Activated CD4-positive, alpha-beta T cell treated with anti-CD3 and anti-CD28 coated beads, Interleukin-2, Interleukin-6, amounts not matched to agents 100 ng/mL and 50 ng/mL, durations not matched to agents 16 hours and 8 hours (primary cell): ENCODE data around the gene NRP2.
A peak's percentile ranks its signal among the peaks of the same experiment; 100 is the strongest.

Experiments used
- DNase-seq: peaks from one replicate; pipeline ENCODE4 v3.0.0-alpha.2; 2020

The NRP2 gene

DNA sequence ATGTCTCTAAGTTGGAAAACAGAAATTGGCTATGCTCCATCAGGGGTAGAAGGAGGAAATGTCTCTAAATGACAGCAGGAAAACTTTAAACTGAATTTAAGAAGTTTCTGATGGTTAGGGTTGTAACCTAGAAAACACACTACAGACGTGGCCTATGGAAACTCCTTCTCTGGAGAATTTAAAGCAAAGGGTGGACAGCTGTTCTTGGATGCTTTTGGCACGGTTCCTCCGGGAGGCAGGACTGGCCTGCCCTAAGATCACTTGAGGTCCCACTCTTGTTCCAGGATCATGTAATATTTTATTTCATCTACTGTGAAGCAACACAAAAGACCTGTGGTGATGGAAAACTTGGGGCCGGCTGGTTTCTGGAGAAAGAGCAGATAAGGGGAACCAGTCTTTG is 77.0 kb downstream of the NRP2 start:
- DNase-seq = no peak

DNA sequence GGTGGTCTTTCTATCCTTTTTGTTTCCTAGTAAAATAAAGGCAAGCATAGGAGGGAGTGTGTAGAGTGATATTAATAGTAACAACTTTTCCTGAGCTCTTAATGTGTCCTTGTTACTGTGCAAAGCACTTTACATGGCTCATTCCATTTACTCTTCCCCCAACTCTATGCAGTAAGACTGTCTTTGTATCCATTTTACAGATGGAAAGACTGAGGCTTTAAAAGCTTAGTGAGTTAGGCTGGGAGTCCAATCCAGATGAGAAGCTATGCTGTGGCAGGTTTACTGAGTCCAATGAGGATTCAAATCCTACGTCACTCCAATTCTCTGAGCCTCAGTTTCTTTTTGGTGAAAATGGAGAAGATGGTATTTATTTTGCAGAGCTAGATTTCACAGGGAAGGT is 77.4 kb downstream of the NRP2 start:
- no peak for DNase-seq

DNA sequence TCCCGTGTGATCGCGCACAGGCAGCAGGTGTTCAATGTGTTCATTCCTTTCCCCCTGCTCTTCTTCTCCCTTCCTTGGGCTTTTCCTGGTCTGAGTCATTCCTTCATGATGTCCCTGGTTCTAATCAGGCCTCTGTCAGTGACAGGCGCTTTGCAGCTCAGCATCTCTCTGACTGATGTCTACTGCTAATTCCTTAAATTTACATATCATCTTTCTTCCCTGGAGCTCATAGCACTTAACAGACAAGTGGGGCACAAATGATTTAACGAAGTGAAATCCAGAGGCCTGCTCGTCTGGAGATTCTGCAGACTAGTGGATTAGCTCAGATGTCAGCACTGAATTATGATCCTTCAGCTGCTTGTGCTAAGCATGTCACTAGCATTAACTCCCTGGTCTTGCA is 77.9 kb downstream of the NRP2 start:
- no peak for DNase-seq

DNA sequence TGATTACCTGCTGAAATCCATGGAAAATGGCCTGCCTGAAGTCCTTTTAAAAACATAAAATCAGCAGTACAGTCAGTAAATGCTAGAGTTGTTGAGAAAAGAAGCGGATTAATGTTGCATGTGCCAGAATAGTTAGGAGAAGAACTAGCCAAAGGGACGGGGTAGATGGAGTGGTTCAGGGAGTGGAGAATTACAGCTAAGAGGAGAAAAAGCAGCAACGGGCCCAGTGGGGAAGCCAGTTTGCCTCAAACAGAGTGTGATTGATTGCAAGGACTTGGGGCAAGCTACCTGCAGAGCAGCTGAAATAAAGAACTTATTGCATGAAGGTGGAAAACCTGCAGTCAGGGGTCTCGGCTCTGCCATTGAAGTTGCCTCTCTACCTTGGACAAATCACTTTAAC is 79.1 kb downstream of the NRP2 start:
- DNase-seq = no peak

DNA sequence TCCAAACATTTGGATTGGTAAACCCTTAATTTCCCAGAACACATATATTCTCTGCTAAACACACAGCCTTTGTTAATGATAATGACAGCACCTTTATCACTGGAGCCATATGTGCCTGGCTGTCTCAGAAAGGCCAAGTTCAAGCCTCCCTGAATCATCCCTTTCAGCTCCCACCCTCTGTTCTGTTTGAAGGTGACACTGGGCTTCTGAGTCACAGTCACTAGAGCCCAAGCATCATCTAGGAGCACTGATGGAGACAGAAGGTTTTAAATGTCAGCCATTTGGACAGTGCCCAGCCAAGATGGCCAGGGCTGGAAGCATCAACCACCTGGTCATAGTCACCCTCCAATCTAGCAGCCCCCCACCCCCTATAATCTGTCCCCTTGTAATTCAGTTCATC is 80.6 kb downstream of the NRP2 start:
- DNase-seq = no peak

DNA sequence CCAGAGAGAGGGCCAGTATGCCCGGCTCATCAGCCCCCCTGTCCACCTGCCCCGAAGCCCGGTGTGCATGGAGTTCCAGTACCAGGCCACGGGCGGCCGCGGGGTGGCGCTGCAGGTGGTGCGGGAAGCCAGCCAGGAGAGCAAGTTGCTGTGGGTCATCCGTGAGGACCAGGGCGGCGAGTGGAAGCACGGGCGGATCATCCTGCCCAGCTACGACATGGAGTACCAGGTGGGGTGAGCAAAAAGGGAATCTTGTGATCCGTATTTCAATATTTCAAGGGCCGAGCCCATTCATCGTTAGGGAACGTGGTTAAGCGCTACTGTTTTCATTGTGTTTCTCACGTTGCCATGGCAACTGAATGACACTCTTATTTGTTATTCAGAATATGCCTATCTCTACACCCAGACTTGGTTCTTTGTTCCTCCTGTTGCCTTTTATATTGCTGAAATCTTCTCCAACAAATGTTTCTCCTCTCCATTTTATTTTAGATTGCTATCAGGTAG is 81.5 kb downstream of the NRP2 start:
- peak; percentile 9 for DNase-seq

DNA sequence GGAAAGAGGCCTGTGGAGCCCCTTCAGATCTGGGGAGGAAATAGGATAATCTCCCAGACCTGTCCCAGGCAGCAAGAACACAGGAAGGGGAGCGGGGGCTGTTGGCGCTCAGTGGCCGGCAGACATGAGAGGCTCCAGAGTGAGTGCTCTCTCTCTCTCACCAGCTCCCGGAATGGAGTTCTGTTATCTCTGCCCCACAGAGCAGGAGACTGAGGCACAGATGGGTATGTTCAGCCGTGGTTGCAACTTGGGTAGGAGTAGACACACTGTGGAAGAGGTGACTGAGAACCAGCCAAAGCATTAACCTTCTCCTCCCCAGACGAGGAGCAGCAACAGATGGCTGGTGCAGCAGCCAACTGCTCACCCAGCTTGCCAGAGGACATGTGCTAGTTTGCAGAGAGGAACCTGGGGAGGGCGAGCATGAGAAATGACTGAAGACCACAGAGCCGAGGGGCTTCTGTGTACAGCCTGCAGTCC is 82.0 kb downstream of the NRP2 start:
- no peak for DNase-seq

DNA sequence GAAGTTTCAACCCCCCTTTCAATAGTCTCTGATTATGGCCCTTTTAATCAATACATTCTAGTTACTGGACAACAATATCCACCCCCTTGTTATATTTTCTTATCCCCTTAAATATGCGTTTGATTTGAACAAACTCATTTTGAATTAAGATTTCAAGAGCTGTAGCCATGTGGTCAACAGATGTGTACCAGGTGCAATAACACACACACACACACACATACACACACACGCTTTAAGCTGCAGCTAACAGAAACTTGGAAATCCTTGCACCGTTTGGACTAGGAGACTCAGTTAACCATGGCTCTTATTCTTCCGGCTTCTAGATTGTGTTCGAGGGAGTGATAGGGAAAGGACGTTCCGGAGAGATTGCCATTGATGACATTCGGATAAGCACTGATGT is 82.8 kb downstream of the NRP2 start:
- DNase-seq = no peak

DNA sequence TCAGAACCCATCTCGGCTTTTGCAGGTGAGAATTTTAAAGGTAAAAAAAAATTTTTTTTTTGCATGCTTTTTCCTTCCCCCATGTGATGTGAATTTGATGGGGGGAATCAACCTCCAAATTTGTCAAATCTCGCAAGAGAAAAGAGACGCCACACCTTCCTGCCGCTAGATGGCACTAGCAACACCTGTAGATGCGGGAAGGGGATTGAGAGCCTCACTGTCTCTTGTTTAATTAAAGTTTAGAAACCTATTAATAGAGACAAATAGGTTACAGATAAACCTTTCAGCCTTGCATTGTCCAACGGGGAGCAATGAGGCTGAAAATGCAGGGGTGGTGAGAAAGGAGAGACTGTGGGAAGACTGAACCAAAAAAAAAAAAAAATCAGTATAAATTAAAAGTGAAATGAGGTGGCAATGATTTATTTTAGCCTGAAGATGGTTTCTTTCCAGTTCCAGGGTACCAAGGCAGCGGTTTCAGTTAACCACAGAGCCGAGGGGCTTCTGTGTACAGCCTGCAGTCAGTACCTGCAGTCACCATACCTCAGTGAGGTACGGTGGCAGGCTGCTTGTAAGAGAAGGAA is 84.6 kb downstream of the NRP2 start:
- peak; percentile 62 for DNase-seq

DNA sequence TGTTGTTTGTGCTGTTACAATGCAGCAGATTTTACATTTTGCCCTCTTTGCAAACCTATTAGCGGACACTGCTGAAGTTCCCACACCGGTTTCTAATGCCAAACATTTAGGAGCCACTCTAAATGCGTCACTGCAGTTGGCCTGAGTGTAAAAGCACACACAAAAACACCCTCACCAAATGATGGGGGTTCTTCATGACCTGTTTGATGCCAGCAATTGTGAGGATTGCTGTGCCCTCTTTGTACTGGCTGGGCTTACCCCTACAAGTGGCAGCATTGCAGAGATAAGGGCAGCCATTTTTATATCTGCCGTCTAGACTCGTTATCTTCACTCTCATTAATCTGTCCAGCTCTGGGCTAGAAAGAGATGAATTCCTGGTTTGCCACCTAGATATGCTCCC is 85.3 kb downstream of the NRP2 start:
- DNase-seq = no peak

DNA sequence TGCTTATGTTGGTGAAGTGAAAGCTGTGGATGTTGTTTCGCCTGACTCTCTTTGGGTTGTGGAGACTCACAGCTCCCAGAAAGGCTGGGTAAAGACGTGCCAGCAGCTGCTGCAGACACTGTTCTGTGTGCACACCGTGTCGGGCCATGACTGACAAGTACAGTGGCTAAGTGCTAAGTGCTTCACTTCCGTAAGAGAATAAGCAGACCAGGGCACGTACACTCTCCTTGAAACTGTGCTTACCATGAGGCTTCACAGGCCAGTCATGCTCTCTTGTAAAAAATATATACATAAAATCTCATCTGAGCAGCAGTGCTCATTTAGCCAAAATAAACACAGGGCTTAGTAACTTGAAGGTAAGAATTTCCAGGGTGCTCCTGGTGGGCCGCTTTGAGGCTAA is 86.0 kb downstream of the NRP2 start:
- DNase-seq = no peak

DNA sequence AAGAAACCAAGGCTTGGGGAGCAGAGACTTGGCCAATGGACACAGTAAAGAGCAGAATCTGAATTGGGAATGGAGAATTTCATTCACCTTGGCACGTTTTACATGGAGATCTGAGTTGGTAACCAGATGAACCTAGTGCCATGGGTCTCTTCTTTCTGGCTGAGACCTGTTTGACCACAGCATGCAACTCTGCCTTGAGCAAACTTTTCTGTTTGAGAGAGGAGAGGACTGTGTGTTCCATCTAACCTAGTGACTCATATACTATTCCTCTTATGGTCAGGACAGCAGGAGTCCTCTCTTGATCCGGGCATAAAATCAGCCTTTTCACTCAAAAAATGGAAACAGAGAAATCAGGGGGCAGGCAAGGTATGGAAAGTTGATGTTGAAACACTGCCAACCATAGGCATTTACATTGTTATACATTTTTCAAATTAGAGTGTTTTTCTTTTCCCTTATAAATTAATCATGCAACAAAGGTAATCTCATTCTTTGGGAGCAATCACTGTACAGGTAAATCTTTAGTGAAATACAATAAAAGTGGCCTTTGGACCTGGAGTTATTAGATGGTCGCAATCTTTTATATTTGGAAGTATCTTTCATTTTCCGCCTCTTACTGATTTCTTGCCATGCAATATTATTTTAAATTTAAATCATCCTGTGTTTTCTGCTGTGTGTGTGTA is 86.7 kb downstream of the NRP2 start:
- no peak for DNase-seq

DNA sequence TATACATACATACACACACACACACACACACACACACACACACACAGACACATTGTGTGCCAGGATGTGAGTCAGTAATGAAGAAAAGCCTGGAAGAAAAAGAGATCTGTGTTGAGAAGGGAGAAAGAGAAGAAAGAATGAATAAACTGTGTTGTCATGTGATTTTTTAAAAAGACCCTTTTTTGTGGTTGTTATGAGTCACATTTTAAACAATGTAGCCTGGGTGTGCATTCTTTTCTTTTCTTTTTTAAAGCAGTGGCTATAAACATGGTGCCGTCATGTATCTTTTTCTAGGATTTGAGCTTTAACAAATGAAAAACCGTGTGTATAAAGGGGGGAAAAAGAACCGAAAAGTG is 87.2 kb downstream of the NRP2 start:
- no peak for DNase-seq

DNA sequence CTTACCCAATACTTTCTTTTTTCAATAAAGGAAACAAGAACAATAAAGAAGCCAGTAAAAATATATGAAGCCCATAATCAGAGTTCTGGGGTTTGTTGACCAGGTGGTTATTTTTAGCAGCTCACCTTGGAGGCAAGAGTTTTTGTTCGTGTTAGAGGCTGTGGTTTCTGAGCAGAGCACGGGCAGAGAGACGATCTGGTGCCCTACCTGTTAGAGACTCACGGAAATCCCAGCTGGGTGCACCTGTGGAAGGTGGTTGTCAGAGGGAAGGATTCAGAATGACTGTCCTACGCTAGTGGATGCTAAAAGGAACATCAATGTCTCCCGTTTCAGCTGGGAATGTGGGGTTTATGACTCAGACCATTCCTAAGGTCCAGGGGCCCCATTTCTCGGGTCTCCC is 87.6 kb downstream of the NRP2 start:
- DNase-seq = no peak

DNA sequence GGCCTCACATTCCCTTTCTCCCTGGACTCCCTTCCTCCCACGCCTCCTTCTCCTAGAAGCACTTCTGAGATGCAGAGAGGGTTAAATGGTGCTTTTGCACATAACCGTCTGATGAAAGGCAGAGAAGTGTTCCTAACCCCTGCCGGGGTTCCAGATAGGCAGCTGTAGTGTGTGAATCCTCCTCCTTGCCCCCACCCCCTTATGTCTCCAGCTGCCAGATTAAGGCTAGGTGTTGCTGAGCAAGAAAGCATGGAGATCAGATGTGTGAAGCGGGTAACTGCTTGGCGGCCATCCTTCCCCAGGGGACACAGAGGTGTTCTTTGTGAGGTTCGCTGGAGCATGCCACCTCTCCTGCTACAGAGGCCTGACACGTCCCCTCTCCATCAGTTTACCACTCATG is 88.3 kb downstream of the NRP2 start:
- DNase-seq = no peak

DNA sequence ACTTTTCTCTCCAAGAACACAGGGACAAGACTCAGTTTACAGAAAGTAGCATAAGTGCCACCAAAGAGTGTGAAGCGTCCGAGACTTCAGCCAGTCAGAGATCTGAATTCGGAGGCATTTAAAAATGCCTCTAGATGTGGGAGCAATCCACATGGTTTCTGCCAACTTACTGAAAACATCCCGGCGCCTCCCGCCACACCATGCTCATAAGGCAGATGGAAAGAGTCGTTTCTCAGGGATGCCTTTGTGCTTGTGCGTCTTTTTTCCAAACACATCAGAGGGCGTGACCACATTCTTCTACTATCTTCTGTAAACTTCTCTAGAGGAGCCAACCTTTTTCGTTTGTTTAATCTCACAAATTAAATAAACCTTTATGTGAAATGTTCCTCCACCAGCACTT is 88.7 kb downstream of the NRP2 start:
- no peak for DNase-seq

DNA sequence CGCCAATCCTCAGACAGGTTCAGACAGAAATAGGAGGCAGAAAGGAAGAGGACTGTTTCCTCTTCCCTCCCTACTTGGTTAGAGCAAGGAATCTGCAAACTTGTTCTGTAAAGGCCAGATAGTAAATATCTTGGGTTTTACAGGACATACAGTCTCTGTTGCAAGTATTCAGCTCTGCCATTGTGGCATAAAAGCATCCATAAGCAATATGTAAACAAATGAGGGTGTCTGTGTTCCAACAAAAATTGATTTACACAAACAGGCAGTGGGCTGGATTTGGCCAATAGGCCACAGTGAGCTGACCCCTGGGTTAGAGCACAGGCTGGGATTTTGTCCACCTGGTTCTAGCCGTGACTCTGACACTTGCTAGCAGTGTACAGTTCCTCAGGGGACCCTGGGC is 89.4 kb downstream of the NRP2 start:
- no peak for DNase-seq

DNA sequence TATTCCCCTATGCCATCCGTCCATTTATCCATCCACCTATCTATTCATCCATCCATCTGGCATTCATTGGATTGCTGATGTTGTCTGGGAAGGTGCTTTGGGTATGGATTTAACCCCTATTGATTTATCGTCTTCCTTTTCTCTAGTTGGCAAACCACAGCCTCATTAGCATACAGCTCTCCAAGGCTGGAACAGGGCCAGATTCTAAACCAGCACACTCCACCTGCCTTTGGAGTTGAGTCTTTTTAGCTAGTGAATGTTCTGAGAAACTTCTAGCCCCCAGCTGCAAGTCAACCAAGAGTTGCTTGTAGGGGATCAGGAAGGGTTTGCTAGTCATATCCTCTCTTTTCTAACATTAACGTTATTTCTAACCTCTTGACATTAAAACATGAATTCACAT is 90.7 kb downstream of the NRP2 start:
- DNase-seq = no peak

DNA sequence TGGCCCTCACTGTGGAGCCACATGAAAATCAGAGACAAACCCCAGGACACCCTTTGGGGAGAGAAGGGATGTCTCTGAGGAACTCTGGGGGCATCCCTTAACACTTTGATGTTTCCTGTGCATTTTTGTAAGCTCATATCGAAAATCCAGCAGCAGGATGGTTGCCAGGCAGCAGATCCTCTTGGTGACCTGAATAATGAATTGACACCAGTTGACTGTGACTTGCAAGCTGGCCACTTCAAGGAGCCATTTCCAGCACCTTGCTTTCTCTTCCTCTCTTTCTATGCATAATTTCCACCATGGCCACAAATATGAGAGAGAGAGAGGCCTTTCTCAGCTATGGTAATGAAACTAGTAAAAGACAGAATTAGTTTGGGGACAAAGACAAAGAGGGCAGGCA is 91.7 kb downstream of the NRP2 start:
- no peak for DNase-seq

DNA sequence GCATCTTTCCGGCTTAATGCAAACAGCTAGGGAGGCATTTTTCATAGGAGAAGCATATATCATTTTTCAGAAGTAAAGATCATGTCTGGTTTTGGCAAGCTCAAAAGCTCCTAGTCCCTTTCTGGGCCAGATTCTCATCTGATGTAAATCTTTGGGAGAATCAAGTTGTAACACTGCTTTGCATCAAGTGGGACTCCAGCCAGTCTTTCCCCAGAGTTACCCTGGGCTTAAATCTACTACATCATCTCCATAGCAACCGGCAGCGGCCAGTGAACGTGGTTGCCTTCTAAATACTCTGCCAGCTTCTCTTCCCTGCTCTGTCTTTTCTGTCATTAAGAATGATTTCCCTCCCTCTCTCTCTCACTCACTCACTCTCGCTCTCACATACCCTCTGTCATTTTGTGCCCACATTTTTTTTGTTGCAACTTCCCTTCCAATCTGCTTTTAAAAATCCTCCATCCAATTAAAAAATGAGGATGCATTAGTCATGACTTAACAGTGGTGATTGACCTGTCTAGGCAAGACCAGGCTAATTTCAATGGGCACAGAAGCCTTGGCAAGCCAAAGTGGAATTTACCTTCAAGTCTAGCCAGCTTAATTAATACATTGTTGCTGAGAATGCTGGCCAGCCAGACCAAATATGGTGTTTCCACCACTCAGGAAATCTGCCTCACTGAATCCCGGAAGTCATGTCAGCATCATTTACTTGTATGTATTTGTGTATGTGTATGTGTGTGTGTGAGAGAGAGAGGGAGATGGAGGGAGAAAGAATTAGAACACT is 93.0 kb downstream of the NRP2 start:
- DNase-seq = no peak

DNA sequence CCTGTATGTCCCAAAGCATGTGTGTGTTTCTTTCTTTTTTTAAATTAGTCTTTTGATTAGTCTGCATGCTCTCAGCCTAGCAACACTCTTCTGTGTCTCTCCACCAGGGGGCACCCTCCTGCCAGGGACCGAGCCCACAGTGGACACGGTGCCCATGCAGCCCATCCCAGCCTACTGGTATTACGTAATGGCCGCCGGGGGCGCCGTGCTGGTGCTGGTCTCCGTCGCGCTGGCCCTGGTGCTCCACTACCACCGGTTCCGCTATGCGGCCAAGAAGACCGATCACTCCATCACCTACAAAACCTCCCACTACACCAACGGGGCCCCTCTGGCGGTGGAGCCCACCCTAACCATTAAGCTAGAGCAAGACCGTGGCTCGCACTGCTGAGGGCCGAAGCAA is 93.8 kb downstream of the NRP2 start:
- peak; percentile 67 for DNase-seq

DNA sequence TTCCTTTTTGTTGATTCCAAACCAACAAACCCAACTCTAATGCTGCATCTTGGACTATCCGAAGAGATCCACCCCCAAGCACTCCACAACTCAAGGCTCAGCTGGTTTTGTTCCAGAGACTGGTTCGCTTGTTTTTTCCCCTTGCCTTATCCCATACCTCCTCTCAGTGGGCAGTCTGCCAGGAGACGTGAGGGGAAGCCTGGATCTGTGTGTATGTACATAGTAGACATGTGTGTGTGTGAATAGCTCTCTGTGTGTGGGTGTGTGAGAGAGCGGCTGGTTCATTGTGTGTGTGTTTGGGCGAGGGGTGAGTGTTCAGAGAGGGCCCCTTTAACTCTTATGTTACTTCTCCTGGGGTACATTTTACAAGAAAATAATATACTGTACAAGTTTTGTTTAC is 94.4 kb downstream of the NRP2 start:
- no peak for DNase-seq

DNA sequence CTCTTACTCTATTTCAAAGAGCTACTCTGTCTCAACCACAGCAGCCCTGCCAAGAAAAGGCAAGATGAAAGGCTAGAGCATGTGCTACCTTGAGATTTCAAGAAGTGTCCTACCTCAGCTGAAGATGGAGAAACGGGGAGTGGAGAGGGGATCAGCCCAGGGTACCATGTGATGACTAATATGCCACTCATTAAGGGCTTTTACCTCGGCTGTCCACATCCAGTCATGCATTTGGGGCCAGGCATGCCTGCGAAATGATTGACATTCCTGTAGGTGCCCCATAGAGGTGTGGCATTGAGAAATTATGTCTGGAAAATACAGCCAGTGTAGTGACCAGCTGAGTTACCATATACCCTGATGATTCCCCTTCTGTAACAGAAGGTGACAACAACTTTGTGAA is 96.1 kb downstream of the NRP2 start:
- DNase-seq = no peak

DNA sequence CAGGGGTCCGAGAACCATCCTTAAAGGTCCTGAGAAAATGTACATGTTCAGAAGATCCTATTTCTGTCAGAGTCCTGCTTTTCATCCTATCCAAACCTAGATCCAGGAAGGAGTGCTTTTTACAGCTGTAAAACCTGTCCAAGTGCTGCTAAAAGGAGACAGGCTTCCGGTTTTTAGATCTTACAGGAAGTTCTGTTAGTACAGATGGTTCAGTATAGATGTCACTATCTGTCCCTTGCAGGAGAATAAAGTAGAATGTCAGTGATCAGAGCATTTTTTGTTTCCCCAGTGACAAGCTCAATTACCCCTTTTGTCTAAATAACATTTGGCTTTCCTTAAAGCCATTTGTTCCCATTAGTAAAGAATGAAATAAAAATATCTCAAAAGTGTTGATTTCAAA is 98.3 kb downstream of the NRP2 start:
- DNase-seq = no peak
